ENCODE results near the gene CDC45.
"Not testable (repeated sequence)": the region's sequence is repeated elsewhere in the genome, so short reads cannot be mapped to it uniquely, and the experiment has no call there.

The CDC45 gene

GRCh38 chr22:19479355-19480172, at the start of gene CDC45:
Gene CDC45 (plus strand): TSS chr22:19479920. CDS start chr22:19479969, 49 bp downstream.
- DNase-seq = peak; percentile 98

GRCh38 chr22:19429950-19430889, 49.5 kb upstream of the CDC45 start:
- peak; percentile 87 for DNase-seq

- no peak for DNase-seq
Observed at GRCh38 chr22:19430890-19431541, 48.7 kb upstream of the CDC45 start.

DNA sequence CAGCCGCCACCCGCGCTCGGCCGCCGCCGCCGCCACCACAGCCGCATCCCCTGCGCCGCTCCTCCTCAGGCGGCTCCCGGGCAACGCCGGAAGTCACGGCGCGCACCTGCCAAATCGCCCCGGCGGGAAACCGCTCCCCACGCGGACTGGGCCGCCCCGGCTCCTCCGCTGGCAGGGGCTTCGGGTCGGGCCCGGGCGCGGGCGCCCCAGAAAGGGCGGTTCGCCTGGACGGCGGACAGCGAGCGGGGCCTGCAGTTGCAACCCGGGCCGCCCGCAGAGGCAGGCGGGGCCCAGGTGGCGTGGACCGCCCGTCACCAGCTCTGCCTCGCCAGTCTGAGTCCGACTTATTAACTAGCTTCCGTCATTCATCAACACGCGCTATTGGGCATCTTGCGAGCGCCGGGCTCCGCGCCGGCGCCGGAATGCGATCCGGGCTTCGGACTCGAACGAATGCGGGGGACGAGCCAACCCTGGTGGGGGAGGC, 48.0 kb upstream of the CDC45 start, which contains the start of gene HIRA:
Gene HIRA (minus strand): TSS at position 85 of the 484 bp plus-strand sequence. CDS start 257 bp downstream, outside the sequence.
- DNase-seq = peak; percentile 74

- DNase-seq = peak; percentile 95
Observed at GRCh38 chr22:19432133-19432851, 47.4 kb upstream of the CDC45 start, which contains the start of gene MRPL40. Gene MRPL40 (plus strand): TSS chr22:19432545. CDS start chr22:19432555, 10 bp downstream.

GRCh38 chr22:19434401-19434800, 45.3 kb upstream of the CDC45 start:
- DNase-seq = no peak

- DNase-seq = no peak
Observed at GRCh38 chr22:19434829-19435580, 44.7 kb upstream of the CDC45 start.

DNA sequence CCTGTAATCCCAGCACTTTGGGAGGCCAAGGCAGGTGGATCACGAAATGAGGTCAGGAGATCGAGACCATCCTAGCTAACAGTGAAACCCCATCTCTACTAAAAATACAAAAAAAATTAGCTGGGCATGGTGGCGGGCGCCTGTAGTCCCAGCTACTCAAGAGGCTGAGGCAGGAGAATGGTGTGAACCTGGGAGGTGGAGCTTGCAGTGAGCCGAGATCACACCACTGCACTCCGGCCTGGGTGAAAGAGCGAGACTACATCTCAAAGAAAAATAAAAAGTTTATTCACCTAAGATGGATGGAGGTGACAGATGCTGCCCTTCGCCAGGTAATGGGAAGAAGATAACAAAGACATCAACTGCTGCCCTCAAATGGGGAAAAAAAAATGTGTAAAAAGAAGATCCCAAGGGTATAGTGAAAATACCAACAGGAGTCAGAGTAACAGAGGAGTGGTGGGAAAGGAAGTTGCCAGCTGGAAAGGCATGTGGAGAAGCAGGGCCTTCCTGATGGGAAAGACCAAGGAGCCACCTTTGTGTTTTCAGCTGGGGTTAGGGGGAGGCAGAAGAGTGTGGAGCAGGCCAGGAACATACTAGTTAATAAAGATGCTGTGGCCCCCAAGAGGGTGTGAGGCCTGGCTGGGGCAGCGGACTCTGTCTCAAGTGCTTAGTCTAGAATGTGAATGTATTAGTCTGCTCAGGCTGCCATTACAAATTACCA, 43.1 kb upstream of the CDC45 start:
- DNase-seq = not testable (repeated sequence)

- no peak for DNase-seq
Observed at GRCh38 chr22:19438298-19438697, 41.4 kb upstream of the CDC45 start.

- DNase-seq = no peak
Observed at GRCh38 chr22:19440411-19441195, 39.1 kb upstream of the CDC45 start.

- DNase-seq = no peak
Observed at GRCh38 chr22:19442166-19442565, 37.6 kb upstream of the CDC45 start.

GRCh38 chr22:19443544-19444211, 36.0 kb upstream of the CDC45 start:
- DNase-seq = no peak

- DNase-seq = not testable (repeated sequence)
Observed at GRCh38 chr22:19445279-19445982, 34.3 kb upstream of the CDC45 start.

- DNase-seq = peak; percentile 7
Observed at GRCh38 chr22:19446603-19447329, 33.0 kb upstream of the CDC45 start.

- DNase-seq = peak; percentile 93
Observed at GRCh38 chr22:19447330-19448075, 32.2 kb upstream of the CDC45 start, which contains the start of gene C22orf39. Gene C22orf39 (minus strand): TSS chr22:19447711. CDS start chr22:19447688, 23 bp downstream.

- peak; percentile 10 for DNase-seq
Observed at GRCh38 chr22:19448076-19448607, 31.6 kb upstream of the CDC45 start.

All from hematopoietic multipotent progenitor cell treated with erythropoietin and hydrocortisone succinate and interleukin-3 and kit ligand, for 8 days (in vitro differentiated cells).